Fibroblast of skin of back (primary cell): ENCODE results near the gene ARHGAP26.
"Not testable (repeated sequence)": the region's sequence is repeated elsewhere in the genome, so short reads cannot be mapped to it uniquely, and the experiment has no call there.

Experiments used
- DNase-seq: peaks from one replicate; pipeline ENCODE4 v3.0.0-alpha.2; 2013

Gene ARHGAP26

GRCh38 chr5:142969186-142969585, 199.0 kb downstream of the ARHGAP26 start:
- DNase-seq, result no peak

- no peak for DNase-seq
These were observed 199.7 kb downstream of the ARHGAP26 start for GRCh38 chr5:142969624-142970439.

GRCh38 chr5:142970440-142971030, 200.4 kb downstream of the ARHGAP26 start:
- no peak for DNase-seq

GRCh38 chr5:142971303-142972013, 201.3 kb downstream of the ARHGAP26 start:
- no peak for DNase-seq

- DNase-seq, result no peak
These were observed 201.9 kb downstream of the ARHGAP26 start for GRCh38 chr5:142972064-142972570.

GRCh38 chr5:142973932-142974331, 203.8 kb downstream of the ARHGAP26 start:
- DNase-seq, result no peak

- DNase-seq, result peak; percentile 34
These were observed 204.2 kb downstream of the ARHGAP26 start for GRCh38 chr5:142974409-142974808.

GRCh38 chr5:142976861-142977260, 206.7 kb downstream of the ARHGAP26 start:
- DNase-seq, result no peak

GRCh38 chr5:142977363-142978051, 207.3 kb downstream of the ARHGAP26 start:
- peak; percentile 95 for DNase-seq

- DNase-seq, result no peak
These were observed 208.1 kb downstream of the ARHGAP26 start for GRCh38 chr5:142978252-142978651.

- DNase-seq, result no peak
These were observed 208.5 kb downstream of the ARHGAP26 start for GRCh38 chr5:142978726-142979125.

- no peak for DNase-seq
These were observed 209.5 kb downstream of the ARHGAP26 start for GRCh38 chr5:142979636-142980035.

- no peak for DNase-seq
These were observed 211.3 kb downstream of the ARHGAP26 start for GRCh38 chr5:142981475-142981874.

- peak; percentile 77 for DNase-seq
These were observed 212.0 kb downstream of the ARHGAP26 start for GRCh38 chr5:142981886-142982820.

GRCh38 chr5:142982821-142983200, 212.6 kb downstream of the ARHGAP26 start:
- DNase-seq, result no peak

GRCh38 chr5:142984011-142984410, 213.8 kb downstream of the ARHGAP26 start:
- DNase-seq, result no peak

- DNase-seq, result peak; percentile 31
These were observed 214.3 kb downstream of the ARHGAP26 start for GRCh38 chr5:142984525-142984924.

- not testable (repeated sequence) for DNase-seq
These were observed 219.1 kb downstream of the ARHGAP26 start for GRCh38 chr5:142989270-142989669.

- DNase-seq, result not testable (repeated sequence)
These were observed 219.9 kb downstream of the ARHGAP26 start for GRCh38 chr5:142990073-142990472.

GRCh38 chr5:142994218-142994617, 224.0 kb downstream of the ARHGAP26 start:
- no peak for DNase-seq

- DNase-seq, result not testable (repeated sequence)
These were observed 225.4 kb downstream of the ARHGAP26 start for GRCh38 chr5:142995621-142996020.
